ENCODE results near the gene PPP6R2.

GRCh38 chr22:50361688-50362087 is 18.6 kb downstream of the PPP6R2 start:
- TF ChIP-seq CREB3 (tag; conservative IDR thresholded peaks at IDR 0.05; ENCODE audit: low read depth), result no peak
- TF ChIP-seq GTF3C2 (IDR thresholded peaks at IDR 0.05; ENCODE audit: borderline replicate concordance, extremely low read depth, insufficient read length), result no peak
- no peak for TF ChIP-seq USF1 (CRISPR knock-in tag; IDR thresholded peaks at IDR 0.05)
- no peak for TF ChIP-seq SRSF7 (optimal IDR thresholded peaks at IDR 0.05; ENCODE audit: low read depth, low read length)
- TF ChIP-seq FOXM1 (IDR thresholded peaks at IDR 0.05; ENCODE audit: low read depth), result no peak
- TF ChIP-seq FOXM1 (CRISPR knock-in tag; IDR thresholded peaks at IDR 0.05; ENCODE audit: low read depth), result no peak
- TF ChIP-seq RERE (CRISPR knock-in tag; IDR thresholded peaks at IDR 0.05; ENCODE audit: borderline replicate concordance), result no peak
- TF ChIP-seq ELF4 (CRISPR knock-in tag; IDR thresholded peaks at IDR 0.05), result no peak
- TF ChIP-seq CTCF (IDR thresholded peaks at IDR 0.05 in 2 of 3, conservative IDR thresholded peaks at IDR 0.05 in 1 of 3; ENCODE audit: insufficient read depth in 2 of 3, low read depth in 1 of 3, low read length in 3 of 3), result no peak
- no peak for TF ChIP-seq BHLHE40 (IDR thresholded peaks at IDR 0.05; ENCODE audit: low read length)
- no peak for TF ChIP-seq ID3 (CRISPR knock-in tag; IDR thresholded peaks at IDR 0.05)
- TF ChIP-seq ID3 (tag; IDR thresholded peaks at IDR 0.05), result no peak
- no peak for TF ChIP-seq ESRRB (CRISPR knock-in tag; IDR thresholded peaks at IDR 0.05; ENCODE audit: borderline replicate concordance)
- TF ChIP-seq CBX1 (IDR thresholded peaks at IDR 0.05; ENCODE audit: low read depth), result no peak
- TF ChIP-seq SREBF2 (CRISPR knock-in tag; IDR thresholded peaks at IDR 0.05), result no peak
- TF ChIP-seq SIN3A (IDR thresholded peaks at IDR 0.05; ENCODE audit: borderline replicate concordance in 2 of 2, control insufficient read depth in 1 of 2, low read depth in 2 of 2, low read length in 2 of 2), result no peak
